ENCODE data around the gene SNAP23.

Gene SNAP23

DNA sequence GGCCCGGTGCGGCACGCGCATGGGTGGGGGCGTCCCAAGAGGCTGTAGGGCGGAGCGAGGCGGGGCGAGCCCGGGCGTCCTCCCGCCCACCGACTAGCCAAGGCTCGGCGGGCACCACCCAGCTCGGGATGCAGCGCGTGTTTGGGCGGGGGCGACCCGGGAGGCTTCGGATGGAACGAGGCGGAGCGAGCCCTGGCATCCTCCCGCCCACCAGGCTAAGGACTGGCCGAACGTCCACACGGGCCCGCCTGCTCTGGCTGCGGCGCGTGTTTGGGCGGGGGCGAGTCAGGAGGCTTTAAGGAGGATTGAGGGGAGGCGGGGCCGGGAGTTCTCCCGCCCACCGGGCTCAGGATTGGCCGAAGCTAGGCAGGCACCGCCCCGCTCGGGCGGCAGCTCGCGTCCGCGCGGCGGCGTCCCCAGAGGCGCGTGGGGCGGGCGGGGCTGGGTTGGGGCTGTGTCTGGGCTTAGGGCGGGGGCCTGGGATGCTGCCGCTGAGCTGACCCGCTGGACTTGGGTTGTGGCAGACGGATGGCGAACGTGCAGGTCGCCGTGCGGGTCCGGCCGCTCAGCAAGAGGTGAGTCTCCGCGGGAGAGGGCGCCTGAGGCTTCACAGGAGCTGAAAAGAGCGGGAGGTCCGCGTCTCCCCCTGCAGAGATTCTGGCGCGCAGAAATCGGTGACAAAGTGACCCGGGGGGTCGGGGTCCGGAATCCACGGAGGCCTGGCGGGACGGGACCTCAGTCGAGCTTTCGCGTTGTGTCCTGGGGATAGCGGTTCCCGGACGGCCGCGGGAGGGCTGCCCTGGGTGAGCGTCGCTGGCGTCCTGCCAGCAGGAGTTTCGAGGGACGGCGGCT lies 80.0 kb downstream of the SNAP23 start, which contains the start of gene STARD9:
Gene STARD9, plus strand, starts transcription at position 419 of the 852 bp plus-strand sequence. Its CDS starts 110 bp downstream, at position 529.
- DNase-seq (ENCODE audit: low spot score), result peak; percentile 98

DNA sequence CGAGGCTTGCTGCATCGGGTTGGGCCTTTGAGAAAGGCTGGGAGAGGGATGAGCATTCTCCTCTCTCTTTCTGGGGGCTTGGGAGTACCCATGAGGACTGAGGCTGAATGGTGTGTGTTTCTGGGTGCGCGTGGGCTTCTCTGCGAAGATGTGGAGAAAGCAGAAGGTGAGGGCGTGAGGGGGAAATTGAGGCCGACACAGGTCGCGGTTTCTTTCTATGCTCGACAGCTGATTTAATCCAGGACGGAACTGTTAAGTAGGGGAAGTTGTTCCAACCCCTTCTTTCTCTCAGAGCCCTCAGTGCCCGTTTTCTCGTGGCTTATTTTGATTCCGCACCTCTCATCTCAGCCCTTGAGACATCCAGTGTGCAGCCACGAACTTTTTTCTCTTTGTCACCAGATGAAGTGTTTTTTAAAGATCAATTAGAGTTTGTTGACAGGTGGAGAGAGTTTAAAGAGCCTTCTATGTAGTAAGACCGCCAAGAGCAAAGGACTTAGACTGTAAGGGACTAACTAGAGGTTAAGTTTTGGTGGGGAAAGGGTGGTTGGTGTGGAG lies 80.7 kb downstream of the SNAP23 start:
- DNase-seq (ENCODE audit: low spot score), result peak; percentile 11

DNA sequence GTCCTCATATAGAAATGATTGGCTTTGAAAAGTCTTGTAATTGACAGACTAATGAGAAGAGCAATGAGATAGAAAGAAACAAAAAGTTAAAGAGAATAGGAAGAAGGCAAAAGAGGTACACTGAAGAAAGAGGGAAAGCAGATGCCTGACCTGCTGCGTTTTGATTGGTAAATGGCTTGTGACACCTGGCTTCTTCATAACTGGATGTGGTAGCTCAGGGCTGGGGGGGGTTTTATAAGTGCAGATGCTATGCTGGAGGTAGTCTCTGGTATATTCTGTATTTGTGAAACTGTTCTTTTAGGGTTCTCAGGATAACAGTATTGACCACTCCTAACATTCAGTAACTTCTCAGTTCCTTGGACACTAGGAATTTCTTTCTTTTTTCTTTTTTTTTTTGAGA lies 81.3 kb downstream of the SNAP23 start:
- no peak for DNase-seq (ENCODE audit: low spot score)

DNA sequence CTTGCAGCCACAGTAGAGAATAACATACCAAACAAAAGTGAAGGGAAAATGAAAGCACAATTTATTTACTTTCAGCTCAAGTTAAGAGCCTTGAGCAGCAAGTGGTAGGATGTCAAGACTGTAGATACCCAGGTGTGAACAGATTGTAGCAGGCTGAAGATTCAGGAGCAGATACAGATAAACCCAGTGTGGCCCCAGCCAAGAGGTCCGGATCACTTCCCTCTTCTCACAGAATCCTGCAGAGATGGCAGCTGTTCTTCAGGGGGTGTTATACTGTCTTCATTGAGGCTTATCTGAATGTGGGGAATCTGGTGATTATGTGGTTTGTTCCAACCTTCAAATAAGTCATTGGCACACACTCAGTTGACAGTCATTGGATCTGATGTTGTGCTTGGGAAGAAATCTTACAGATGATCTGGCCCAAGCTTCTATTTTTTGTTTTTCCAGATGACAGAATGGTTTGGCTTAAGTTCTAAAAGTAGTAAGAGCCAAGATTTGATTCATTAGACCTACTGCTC lies 82.1 kb downstream of the SNAP23 start:
- DNase-seq (ENCODE audit: low spot score), result peak; percentile 33

DNA sequence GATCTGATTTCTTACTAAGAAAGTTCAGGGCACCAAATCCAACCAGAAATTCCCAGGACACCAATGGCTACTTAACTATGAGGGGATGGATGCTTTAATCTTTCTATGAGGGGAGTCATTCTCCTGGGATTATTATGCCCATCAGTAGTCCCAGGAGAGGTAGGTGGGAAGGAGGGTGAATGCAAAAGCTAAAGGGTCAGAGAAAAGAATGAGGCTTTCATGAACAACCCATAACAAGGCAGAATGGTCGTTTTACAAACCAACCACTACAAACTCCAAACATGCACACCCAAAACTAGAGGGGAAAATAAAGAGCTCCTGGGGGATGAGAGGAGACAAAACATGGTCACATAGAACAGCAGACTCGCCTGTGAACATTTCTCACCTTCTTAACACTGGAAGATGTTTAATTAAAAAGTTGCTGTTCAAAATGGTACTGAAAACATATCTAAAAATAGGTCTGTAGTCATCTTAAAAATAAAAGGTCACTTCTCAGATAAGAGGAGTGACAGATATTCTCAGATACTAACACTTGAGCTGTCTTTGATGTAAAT lies 83.6 kb downstream of the SNAP23 start:
- no peak for DNase-seq (ENCODE audit: low spot score)

DNA sequence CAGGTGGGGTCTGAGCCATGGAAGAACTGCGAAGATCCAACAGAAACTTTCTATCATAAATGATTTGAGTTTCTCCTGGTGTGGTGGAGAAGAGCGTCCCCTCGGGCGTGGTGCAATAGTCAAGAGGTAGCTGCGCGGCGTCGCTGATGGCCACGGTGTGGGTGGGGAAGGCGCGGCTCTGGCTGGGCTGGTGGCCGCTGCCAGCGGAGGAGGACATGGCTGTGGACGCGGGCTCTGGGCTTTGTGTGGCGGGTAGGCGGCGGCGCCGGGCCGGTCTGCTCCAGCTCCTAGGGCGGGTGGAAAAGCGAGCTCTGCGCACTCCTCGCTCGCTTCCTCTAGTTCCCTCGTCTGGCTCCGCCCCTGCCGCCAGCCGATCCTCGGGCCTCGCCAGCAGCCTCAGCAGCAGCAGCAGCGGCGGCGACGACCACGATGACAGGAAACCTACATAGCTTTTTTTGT lies 85.9 kb downstream of the SNAP23 start:
- peak; percentile 86 for DNase-seq (ENCODE audit: low spot score)

All from cerebellar cortex (tissue), 1 donor.